Body of pancreas (tissue), 4 donors: ENCODE data around the gene UBE2E3.

Experiments used
- CTCF ChIP-seq, 7 experiments: fragments of 450-650 bp in 4 of 7; fragments of 200-600 bp in 3 of 7; sonication (generic) in 3 of 7; IDR thresholded peaks; one replicate each; pipeline ENCODE4 v1.5.1; 2016 to 2019; ENCODE audit warnings: antibody characterized with exemption in 7 of 7
- POLR2A ChIP-seq, 3 donors: fragments of 450-650 bp; IDR thresholded peaks; one replicate each; pipeline ENCODE4 v1.6.1; 2016; ENCODE audit warnings: antibody characterized with exemption in 3 of 3, mild to moderate bottlenecking in 2 of 3

DNA sequence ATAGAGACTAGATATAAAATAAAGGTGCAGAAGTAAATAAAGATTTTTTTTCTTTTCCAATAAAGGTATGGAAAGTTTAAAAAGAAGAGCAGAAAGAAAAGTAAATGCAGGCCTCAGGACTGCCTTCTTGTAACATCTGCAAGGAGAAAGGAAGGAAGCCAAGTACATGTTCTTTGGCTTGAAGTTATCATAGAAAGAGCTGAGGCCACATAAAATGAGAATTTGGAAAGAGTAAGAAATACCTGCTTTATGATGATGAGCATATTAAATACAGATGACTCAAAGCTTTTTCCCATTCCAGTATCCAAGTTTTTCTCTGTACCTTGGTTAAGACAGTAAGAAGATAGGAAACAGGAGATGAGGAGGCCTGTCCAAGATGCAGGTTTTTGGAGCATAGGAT is 25.3 kb upstream of the UBE2E3 start:
- no peak for TF ChIP-seq POLR2A (IDR thresholded peaks at IDR 0.05)
- no peak for TF ChIP-seq CTCF (IDR thresholded peaks at IDR 0.05)
